HEK293 (cell line): Measurements from ENCODE around the gene MACROD1.

Experiments
- CTCF ChIA-PET: fragments of 350-600 bp; formaldehyde crosslinking; extraction: SDS; loops from one replicate; lab custom pipeline; 2021; ENCODE audit warnings: antibody characterized with exemption; lab: Yijun Ruan, JAX
- POLR2A ChIA-PET: fragments of 300-600 bp; formaldehyde crosslinking; extraction: SDS; loops from one replicate; lab custom pipeline; 2020; ENCODE audit warnings: antibody characterized with exemption, inconsistent platforms; lab: Yijun Ruan, JAX
- H3K27ac ChIP-seq: fragments of 200-500 bp; sonication (Bioruptor generic); 2 replicates; pipeline ENCODE4 v1.5.1; 2014; ENCODE audit warnings: low read depth, low read length, control low read depth, inconsistent platforms; ENCODE audit errors: extremely low read depth
- H3K36me3 ChIP-seq, 2 experiments: fragments of 200-500 bp in 1 of 2; sonication (Bioruptor generic) in 1 of 2; 1 replicate in 1 of 2; 2 replicates in 1 of 2; pipeline ENCODE4 v1.5.1; 2014 to 2017; ENCODE audit warnings: inconsistent platforms in 2 of 2, low read length in 2 of 2; ENCODE audit not compliant: control insufficient read depth in 2 of 2, insufficient read depth in 1 of 2
- H3K4me1 ChIP-seq: fragments of 200-500 bp; sonication (Bioruptor generic); 2 replicates; pipeline ENCODE4 v1.5.1; 2014; ENCODE audit warnings: mild to moderate bottlenecking, low read length, inconsistent platforms; ENCODE audit not compliant: control insufficient read depth, insufficient read depth
- H3K4me3 ChIP-seq: 2 replicates; pipeline ENCODE4 v1.5.1; 2011; ENCODE audit warnings: low read depth, mild to moderate bottlenecking, control low read depth, low read length, moderate library complexity
- H3K9me3 ChIP-seq: fragments of 200-500 bp; sonication (Bioruptor generic); 2 replicates; pipeline ENCODE4 v1.5.1; 2014; ENCODE audit warnings: low read depth, low read length, inconsistent platforms; ENCODE audit not compliant: control insufficient read depth, insufficient read depth
- BCL11A ChIP-seq: fragments of 450-650 bp; formaldehyde crosslinking; IDR thresholded peaks from 2 replicates; pipeline ENCODE4 v1.5.1; 2016; ENCODE audit warnings: low read depth, missing biosample characterization, missing genetic modification characterization
- ELK4 ChIP-seq: IDR thresholded peaks from 2 replicates; pipeline ENCODE4 v1.6.1; 2011; ENCODE audit warnings: mild to moderate bottlenecking, low read depth, low read length, borderline replicate concordance
- GLIS1 ChIP-seq: fragments of 450-650 bp; formaldehyde crosslinking; IDR thresholded peaks from 2 replicates; pipeline ENCODE4 v1.5.1; 2016; ENCODE audit warnings: missing biosample characterization, missing genetic modification characterization
- KLF8 ChIP-seq: fragments of 450-650 bp; formaldehyde crosslinking; IDR thresholded peaks from 2 replicates; pipeline ENCODE4 v1.5.1; 2016; ENCODE audit warnings: missing biosample characterization, missing genetic modification characterization
- SCRT2 ChIP-seq: fragments of 450-650 bp; formaldehyde crosslinking; IDR thresholded peaks from 2 replicates; pipeline ENCODE4 v1.5.1; 2016; ENCODE audit warnings: missing biosample characterization, missing genetic modification characterization
- ZBTB10 ChIP-seq: fragments of 450-650 bp; formaldehyde crosslinking; IDR thresholded peaks from 2 replicates; pipeline ENCODE4 v1.5.1; 2016; ENCODE audit warnings: missing biosample characterization, missing genetic modification characterization
- ZBTB6 ChIP-seq: fragments of 450-650 bp; formaldehyde crosslinking; IDR thresholded peaks from 2 replicates; pipeline ENCODE4 v1.5.1; 2017; ENCODE audit warnings: missing biosample characterization, missing genetic modification characterization
- ZNF112 ChIP-seq: fragments of 450-650 bp; formaldehyde crosslinking; IDR thresholded peaks from 2 replicates; pipeline ENCODE4 v1.5.0; 2017; ENCODE audit warnings: missing biosample characterization, missing genetic modification characterization
- ZNF23 ChIP-seq: fragments of 450-650 bp; formaldehyde crosslinking; IDR thresholded peaks from 2 replicates; pipeline ENCODE4 v1.5.1; 2016; ENCODE audit warnings: missing biosample characterization, missing genetic modification characterization, borderline replicate concordance
- ZNF394 ChIP-seq: fragments of 450-650 bp; formaldehyde crosslinking; IDR thresholded peaks from 2 replicates; pipeline ENCODE4 v1.5.1; 2016; ENCODE audit warnings: missing biosample characterization, missing genetic modification characterization, mild to moderate bottlenecking, moderate library complexity, borderline replicate concordance
- ZNF560 ChIP-seq: fragments of 450-650 bp; formaldehyde crosslinking; IDR thresholded peaks from 2 replicates; pipeline ENCODE4 v1.5.1; 2017; ENCODE audit warnings: missing biosample characterization, missing genetic modification characterization, borderline replicate concordance
- ZNF658 ChIP-seq: fragments of 450-650 bp; formaldehyde crosslinking; IDR thresholded peaks from 2 replicates; pipeline ENCODE4; 2016; ENCODE audit warnings: missing biosample characterization, missing genetic modification characterization
- ZNF76 ChIP-seq: fragments of 450-650 bp; formaldehyde crosslinking; IDR thresholded peaks from 2 replicates; pipeline ENCODE4; 2016; ENCODE audit warnings: low read depth, missing biosample characterization, missing genetic modification characterization, borderline replicate concordance
- ZSCAN4 ChIP-seq: fragments of 450-650 bp; formaldehyde crosslinking; IDR thresholded peaks from 2 replicates; pipeline ENCODE4 v1.5.1; 2017; ENCODE audit warnings: missing biosample characterization, missing genetic modification characterization
- TF ChIP-seq, protein P1 (sequence below): fragments of 450-650 bp; formaldehyde crosslinking; conservative IDR thresholded peaks from 2 replicates; pipeline ENCODE4 v1.5.1; 2016; ENCODE audit warnings: low read depth, missing biosample characterization, missing genetic modification characterization

The MACROD1 gene

DNA sequence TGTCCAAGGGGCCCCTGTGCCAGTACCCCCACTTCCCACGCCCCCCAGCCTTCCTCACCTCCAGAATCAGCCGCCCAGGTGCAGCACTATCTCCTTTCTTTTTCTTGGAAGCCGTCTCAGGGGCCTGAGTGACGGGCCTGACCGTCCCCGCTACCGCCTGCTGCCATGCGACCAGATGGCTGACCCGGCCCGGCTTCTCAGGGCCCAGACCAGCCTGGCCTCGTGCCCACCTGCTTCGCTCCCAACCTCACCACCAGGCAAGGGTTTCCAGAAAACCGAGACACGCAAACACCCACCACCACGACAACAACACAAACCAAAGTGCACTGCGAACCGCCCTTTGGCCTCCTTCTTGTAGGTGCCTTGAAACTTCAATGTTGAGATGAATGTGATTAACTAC lies 39.1 kb downstream of the MACROD1 start:
- Histone ChIP-seq H3K4me1 (peaks cover 3% of the 10 kb centered on the region; the same call in 1 of the 2 replicates), H3K4me3 (no peak overlapping the region), H3K9me3 (no peaks in the 10 kb centered on the region), H3K36me3 (no peaks in the 10 kb centered on the region), H3K27ac (no peak overlapping the region)
- ChIA-PET POLR2A (no interaction called here), CTCF (no interaction called here)
- TF ChIP-seq ZNF658 (tag by site-specific recombination) (no peak), ZSCAN4 (tag by site-specific recombination) (no peak), KLF8 (tag by site-specific recombination) (no peak), ZNF76 (no peak), ZNF560 (tag by site-specific recombination) (no peak), ZBTB10 (tag by site-specific recombination) (no peak), ZNF394 (tag by site-specific recombination) (no peak)

DNA sequence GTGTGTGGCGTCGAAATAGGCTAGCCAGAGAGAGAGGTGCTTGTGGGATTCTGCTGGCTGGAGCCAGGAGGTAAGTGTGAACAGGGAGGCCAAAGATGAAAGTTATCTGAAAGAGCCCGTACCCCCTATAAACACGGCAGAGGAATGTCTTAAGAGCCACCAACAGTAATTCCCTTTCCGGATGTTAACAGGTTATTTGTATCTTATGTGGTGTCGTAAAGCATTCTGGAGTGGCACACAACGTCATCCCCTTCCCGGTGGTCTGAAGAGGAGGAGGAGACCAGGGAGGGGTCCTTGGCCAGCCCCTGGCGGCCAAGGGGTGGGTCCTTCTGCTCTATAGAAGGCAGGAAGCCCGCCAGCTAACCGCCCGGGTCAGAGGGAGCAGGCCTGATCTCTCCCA lies 39.5 kb downstream of the MACROD1 start:
- Histone ChIP-seq H3K27ac (no peak overlapping the region), H3K4me3 (no peak overlapping the region), H3K4me1 (peaks cover 3% of the 10 kb centered on the region; the same call in 1 of the 2 replicates), H3K36me3 (no peaks in the 10 kb centered on the region), H3K9me3 (no peaks in the 10 kb centered on the region)
- ChIA-PET POLR2A (no interaction called here), CTCF (no interaction called here)
- TF ChIP-seq GLIS1 (tag by site-specific recombination): peak; percentile 22; the same call in 1 of the 2 replicates
- TF ChIP-seq ZBTB6 (tag by site-specific recombination): no peak
- TF ChIP-seq ZNF23 (tag by site-specific recombination): no peak
- no peak for TF ChIP-seq ZNF112 (tag by site-specific recombination)
- no peak for TF ChIP-seq BCL11A (tag by site-specific recombination)
- TF ChIP-seq SCRT2 (tag by site-specific recombination): peak; percentile 34; the same call in 1 of the 2 replicates
- TF ChIP-seq, protein P1, sequence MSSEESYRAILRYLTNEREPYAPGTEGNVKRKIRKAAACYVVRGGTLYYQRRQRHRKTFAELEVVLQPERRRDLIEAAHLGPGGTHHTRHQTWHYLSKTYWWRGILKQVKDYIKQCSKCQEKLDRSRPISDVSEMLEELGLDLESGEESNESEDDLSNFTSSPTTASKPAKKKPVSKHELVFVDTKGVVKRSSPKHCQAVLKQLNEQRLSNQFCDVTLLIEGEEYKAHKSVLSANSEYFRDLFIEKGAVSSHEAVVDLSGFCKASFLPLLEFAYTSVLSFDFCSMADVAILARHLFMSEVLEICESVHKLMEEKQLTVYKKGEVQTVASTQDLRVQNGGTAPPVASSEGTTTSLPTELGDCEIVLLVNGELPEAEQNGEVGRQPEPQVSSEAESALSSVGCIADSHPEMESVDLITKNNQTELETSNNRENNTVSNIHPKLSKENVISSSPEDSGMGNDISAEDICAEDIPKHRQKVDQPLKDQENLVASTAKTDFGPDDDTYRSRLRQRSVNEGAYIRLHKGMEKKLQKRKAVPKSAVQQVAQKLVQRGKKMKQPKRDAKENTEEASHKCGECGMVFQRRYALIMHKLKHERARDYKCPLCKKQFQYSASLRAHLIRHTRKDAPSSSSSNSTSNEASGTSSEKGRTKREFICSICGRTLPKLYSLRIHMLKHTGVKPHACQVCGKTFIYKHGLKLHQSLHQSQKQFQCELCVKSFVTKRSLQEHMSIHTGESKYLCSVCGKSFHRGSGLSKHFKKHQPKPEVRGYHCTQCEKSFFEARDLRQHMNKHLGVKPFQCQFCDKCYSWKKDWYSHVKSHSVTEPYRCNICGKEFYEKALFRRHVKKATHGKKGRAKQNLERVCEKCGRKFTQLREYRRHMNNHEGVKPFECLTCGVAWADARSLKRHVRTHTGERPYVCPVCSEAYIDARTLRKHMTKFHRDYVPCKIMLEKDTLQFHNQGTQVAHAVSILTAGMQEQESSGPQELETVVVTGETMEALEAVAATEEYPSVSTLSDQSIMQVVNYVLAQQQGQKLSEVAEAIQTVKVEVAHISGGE: no peak
- TF ChIP-seq ELK4: no peak
